CD1c-positive myeloid dendritic cell (primary cell): ENCODE results near the gene KCNS1.
"Not testable (repeated sequence)": the region's sequence is repeated elsewhere in the genome, so short reads cannot be mapped to it uniquely, and the experiment has no call there.

ENCODE experiments used
- DNase-seq: peaks from one replicate; pipeline ENCODE4 v3.0.0-alpha.2; 2016; ENCODE audit errors: extremely low spot score

Gene KCNS1, protein sequence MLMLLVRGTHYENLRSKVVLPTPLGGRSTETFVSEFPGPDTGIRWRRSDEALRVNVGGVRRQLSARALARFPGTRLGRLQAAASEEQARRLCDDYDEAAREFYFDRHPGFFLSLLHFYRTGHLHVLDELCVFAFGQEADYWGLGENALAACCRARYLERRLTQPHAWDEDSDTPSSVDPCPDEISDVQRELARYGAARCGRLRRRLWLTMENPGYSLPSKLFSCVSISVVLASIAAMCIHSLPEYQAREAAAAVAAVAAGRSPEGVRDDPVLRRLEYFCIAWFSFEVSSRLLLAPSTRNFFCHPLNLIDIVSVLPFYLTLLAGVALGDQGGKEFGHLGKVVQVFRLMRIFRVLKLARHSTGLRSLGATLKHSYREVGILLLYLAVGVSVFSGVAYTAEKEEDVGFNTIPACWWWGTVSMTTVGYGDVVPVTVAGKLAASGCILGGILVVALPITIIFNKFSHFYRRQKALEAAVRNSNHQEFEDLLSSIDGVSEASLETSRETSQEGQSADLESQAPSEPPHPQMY

DNA sequence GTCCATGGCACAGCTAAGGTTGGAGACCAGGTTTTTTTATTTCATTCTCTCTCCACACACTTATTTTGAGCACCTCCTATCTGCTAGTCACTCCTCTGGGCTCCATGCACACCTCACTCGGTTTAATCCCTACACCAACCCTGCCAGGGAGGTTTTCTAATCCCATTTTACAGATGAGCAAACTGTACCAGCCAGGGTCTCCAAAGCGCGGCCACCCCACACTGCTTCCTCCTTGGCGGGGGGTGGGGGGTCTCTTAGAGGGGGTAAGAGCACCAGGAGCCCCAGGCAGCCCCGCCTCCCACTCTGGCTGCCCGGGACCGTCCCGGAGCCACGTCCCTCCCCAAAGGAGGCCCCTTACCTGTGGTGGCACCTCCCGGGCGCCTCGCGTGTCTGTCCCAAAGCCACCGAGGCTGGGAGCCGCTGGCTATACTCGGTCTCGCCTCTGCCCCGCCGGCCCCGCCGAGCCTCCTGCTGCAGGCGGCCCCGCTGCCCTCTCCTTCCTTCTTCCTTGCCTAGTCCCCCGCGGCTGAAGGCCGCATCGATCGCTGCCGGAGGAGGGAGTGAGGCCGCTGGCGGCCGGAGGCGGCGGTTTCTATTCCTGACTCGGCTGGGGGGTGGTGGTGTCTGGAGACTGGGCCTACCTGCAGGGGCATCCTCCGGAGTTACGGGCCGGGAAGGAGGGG, at the start of gene KCNS1:
KCNS1 (minus strand) TSS at position 565 of the 683 bp plus-strand sequence. CDS start 1,891 bp downstream, outside the sequence.
- no peak for DNase-seq

DNA sequence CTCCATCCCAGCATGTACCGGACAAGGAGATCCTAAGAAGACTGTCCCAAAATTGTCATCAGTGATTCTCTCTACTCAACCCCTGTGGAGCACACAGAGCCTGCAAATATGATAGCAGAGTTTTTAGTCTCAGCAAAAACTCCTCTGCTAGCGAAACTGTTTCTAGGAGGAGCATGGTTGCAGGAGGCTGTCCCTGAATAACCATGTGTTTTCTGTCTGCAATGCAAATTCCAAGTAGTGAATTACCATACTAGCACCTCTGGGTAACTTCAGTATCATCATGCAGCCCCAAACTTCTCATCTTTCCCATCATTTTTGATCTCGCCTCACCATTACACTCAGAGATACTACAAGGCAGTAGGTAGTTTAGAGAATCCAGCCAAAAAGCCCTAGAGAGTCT, 48.1 kb upstream of the KCNS1 start:
- DNase-seq, result no peak

DNA sequence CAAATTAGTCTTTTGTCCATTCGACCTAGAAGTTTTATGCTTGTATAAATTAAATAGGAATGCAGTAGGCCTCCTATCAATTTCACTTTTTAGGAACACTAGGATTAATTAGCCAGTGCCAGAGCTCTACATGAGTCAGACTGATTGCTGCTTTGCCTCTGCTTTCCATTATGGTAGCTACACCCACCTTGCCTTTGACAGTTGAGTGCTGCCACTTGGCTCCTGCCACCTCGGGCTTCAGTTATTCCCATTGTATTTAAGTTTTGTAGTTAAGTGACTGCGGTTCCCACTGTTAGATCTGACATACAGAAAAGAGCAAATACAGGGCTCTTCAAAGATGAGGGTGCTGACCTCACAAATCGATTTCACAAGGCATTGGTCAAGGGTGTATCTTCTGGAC, 39.9 kb upstream of the KCNS1 start:
- DNase-seq, result no peak

DNA sequence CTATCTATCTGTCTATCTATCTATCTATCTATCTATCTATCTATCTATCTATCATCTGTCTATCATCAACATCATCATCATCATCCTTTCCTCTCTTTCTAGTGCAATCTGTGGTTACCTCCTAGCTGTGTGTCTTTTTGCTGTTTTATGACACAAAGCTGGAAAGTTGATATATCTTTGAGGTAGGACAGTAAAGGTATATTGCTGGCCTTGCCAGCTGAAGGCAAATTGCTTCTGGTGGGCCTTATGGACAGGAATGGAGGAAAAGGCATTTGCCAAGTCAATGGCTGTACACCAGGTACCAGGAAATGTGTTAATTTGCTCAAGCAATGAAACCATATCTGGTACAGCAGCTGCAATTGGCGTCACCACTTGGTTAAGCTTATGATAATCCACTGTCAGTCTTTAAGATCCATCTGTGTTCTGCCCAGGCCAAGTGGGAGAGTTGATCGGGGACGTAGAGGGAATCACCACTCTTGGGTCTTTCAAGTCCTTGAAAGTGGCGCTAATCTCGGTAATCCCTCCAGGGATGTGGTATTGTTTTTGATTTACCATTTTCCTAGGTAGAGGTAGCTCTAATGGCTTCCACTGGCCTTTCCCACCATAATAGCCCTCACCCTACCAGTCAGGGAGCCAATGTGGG, 38.9 kb upstream of the KCNS1 start:
- DNase-seq, result not testable (repeated sequence)

DNA sequence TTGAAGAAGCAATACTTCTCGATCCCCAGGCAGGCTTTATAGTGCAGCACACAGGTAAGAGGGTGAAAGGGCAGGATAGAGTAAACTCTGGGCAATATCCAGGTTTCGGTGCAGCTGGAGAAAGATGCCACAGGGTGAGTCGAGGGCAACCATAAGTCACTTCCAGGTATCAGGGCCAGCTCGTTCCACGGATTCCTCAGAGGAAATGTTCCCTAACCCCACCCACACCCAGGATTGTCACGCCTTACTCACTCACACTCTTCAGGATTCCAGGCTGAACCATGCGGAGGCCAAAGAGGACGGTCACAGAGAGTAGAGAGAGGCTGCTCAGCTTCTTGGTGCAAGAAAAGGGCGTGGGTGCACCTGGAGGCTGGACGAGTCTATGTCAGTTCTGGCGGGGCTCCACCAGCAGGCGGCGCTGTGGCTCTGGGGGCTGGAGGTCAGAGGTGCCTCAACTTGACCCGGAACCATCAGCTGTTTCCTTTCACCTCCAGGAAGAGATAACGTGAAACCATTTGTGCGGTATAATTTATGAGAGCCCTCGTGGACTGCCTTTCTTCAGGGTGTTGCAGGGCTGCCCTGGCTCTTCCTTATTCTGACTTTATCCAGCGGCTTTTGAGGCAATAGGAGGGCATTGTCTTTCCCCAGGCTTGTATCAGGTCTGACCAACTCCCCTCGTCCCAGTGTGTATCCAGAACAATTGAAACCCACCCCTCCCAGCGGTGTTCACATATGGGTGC, 37.8 kb upstream of the KCNS1 start:
- peak; percentile 78 for DNase-seq

DNA sequence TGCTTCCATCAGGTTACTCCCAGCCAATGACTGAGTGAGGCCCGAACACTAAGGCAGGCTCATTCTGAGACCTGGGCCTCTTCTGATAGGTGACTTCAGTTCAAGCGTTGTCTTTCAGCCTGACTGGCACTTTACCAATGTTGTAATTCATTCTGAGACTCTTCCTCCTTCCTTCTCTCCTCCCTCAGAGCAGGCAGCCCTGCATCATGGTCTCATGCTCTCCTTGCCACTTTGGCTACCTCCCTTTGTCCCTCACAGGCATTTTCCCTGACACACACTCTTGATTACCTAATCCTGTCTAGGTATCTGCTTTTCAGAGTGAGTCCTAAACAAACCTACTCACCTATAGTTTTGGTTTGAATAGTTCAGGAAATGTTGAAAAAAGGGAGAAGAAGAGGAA, 36.0 kb upstream of the KCNS1 start:
- DNase-seq, result no peak

DNA sequence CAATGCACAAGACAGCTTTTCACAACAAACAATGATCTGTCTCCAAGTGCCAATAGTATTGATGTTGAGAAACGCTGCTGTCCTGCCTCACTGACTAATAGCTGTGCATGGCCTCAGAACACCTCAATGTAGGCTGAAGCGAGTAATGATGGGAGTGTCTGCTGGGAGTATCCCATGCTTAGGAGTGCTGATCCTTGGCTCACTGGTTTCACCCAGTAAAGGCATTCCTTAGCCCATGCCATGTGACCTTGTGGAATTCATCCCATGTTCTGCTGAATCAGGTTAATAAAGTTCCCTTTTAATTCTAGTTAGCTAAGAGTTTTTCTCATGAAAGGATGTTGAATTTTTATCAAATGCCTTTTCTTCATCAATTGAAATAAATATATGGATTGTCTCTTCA, 27.2 kb upstream of the KCNS1 start:
- DNase-seq, result no peak

DNA sequence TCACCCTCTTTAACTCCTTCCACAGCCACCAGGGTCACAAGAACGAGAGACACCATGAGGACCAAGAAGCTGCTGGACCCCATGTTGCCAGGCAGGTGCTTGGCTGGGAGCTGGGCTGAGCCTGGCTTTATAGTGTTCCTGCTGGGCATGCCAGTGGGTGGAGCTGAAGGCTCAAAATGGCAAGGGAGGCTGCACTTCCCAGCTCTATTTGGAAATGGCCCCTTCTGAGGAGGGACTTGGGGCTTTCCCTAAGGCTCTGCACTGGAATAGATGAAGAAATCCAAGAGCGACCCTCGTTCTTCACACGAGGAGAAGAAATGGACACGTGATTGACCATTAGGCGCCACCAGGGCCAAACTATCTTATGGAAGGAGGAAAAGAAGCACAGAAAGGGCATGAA, 23.4 kb upstream of the KCNS1 start, which contains the start of gene WFDC12:
WFDC12 (minus strand) TSS at position 101 of the 400 bp plus-strand sequence; CDS start at position 83, 18 bp downstream.
- no peak for DNase-seq

DNA sequence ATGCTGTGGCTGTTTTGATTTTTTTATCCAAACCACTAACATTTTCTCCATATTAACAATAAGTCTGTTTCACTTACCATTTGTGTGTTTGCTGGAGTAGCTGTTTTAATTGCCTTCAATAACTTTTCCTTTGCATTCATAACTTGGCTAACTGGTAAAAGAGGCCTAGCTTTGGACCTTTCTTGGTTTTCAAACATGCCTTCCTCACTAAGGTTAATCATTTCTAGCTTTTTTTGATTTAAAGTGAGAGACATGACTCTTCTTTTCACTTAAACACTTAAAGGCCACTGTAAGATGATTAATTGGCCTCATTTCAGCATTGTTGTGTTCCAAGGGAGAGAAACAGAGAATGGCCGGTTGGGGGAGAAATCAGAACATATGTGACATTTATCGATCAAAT, 20.5 kb upstream of the KCNS1 start:
- no peak for DNase-seq

DNA sequence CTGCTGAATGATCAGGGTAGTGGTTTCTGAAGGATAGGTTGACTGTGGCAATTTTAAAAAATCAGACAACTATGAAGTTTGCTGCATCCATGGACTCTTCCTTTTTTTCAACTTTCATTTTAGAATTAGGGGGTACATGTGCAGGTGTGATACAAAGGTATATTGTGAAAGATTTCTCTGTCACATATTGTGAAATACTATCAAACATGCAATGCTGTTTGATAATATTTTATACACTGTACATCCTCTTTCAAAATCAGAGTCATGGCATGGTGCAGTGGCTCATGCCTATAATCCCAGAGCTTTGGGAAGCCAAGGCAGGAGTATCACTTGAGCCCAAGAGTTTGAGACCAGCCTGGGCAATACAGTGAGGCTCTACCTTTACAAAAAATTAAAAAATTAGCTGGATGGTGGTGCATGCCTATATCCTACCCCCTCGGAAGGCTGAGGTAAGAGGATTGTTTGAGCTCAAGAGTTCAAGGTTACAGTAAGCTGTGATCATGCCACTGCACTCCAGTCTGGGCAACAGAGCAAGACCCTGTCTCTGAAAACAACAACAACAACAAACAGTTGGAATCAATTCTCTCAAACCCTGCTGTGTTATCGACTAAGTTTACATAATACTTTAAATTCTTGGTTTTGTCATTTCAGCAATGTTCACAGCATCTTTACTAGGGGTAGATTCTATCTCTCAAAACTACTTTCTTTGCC, 18.8 kb upstream of the KCNS1 start:
- DNase-seq, result no peak

DNA sequence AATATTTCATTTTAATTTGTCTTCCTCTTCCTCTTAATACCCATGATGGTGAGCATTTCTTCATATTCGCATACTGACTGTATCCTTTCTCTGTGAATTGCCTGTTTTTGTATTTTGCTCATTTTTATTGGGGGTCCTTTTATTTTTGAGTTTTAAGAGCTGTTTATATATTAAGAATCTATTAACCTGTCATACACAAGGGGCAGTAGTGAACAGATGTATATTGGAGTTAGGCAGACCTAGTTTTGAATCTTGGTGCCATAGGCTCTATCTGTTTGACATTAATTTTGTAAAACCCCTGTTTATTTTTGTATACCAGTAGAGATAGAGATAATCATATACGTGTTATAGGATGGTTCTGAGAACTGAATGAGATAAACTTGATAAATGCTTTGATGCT, 17.1 kb upstream of the KCNS1 start:
- DNase-seq, result no peak

DNA sequence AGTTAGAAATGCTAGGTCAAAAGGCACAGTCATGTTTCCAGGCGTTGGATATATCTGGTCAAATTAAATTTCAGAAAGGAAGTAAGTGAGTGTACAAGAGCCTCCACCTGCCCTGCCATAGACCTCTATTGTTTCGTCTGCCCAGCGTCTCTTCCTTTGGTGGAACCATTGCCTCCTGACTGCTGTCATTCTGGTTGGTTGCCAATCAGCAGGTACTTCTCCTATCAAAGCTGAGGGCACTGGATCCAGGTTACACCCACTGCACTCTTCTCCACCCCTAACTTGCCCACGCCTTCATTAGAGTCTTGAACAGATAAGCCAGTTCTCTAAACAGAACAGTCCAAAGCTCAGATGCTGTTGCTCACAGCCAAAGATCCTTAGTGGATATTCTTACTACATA, 16.7 kb upstream of the KCNS1 start:
- DNase-seq, result no peak

DNA sequence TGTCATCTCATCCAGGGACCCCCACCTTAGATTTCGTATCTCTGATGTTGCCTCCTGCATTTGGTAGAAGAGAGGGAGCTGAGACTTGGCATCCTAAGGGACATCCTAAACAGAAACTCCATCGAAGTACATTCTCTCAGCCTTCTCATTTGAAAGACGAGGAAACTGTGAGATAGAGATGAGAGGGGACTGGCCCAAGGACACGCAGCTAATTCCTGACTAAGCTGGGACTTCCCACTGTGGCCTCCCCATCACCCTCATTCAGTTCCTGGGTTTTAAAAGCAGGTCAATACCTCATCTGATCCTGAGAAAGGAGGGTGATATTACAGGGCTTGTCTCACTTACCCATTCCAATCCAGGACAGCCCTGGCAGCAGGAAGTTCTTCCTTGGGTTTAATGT, 14.9 kb upstream of the KCNS1 start:
- no peak for DNase-seq

DNA sequence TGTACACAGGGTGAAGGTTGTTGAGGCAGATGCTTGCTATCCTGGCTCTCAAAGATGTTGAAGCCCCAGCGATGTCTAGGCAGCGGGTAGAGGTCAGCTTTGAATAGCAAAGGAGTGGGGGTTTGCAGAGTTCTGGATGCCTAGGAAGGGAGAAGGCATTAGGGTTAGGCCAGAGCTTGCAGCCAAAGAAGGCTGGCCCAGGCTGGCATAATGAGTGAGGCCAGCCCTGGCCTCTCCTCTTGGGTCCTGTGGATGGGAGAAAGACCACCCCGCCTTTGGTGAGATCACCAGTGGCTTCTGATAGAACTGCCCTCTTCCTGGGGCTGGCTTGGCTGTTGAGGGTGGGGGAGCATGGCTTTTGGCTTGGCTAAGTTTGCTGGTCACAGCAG, 14.5 kb upstream of the KCNS1 start:
- no peak for DNase-seq

DNA sequence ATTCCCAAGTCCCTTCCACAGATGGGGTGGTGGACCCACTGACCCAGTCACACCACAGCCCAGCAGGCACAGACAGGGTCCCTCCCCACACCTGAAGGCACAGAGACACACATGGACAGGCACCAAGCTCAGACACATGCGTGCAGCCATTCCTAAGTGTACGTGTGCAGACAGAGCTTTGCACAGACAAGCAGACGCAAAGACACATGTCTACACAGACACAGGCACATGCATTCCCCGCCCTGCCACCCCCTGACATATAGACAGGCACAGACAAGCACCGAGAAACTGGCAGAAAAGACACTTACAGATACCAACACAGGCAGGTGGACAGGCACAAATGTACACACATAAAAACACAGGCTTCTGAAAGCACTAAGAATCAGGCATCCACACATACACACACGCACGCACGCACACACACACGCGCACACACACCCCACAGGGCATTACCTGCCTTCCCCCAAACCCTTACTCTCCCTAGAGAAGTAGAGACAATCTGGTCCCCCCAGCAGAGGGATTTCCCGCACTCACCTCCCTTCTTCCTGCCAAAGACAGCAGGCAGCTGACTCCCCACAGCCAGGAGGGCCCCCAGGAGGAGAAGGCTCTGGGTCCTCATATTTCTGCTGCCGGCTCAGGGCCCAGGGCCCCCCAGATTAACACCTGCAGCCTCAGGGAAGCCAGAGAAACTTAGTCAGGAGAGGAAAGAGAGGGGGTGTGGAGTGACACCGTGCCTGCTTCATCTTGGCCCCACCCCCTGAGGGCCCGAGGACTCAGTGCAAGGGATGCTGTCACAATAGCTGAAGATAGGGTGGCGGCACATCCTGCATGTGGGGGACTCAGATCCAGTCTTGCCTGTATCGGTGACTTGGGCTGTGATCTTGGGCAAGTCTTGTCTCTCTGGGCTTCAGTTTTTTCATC, 13.8 kb upstream of the KCNS1 start, which contains the start of gene WFDC5:
WFDC5 (minus strand) TSS at position 710 of the 921 bp plus-strand sequence; CDS start at position 619, 91 bp downstream.
- DNase-seq, result no peak

DNA sequence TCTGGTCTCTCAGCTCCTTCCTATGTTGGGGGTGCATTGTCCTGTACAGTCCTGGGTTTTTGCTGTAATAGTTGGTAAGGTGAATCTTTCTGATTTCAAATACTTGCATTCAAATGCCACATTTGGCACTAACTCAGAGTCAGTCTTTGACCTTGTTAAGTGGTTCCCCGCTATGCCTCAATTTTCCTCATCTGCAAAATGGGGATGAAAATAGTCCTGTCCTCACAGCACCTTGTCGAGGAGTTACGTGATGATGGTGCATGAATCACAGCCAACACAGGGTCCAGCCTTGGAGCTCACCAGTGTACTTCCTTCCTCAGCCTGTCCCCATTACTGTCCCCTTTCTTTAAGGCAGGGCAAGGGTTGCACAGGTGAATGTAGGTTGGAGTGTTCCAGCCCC, 12.9 kb upstream of the KCNS1 start:
- no peak for DNase-seq

DNA sequence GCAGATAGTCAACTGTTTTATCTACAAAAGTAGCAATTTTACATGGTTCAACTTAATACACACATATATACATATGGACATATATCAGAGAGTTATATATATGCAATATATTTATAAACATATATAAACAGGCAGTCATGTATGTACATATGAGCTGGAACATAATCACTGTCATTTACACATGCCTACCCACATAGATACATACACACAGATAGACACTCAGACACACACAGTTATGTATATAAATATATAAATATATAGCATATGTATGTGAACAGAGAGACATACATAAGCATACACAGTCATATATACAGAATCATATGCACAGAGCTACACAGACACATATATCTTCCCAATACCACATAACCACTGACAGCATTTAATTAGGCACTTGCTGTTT, 11.8 kb upstream of the KCNS1 start:
- DNase-seq, result no peak

DNA sequence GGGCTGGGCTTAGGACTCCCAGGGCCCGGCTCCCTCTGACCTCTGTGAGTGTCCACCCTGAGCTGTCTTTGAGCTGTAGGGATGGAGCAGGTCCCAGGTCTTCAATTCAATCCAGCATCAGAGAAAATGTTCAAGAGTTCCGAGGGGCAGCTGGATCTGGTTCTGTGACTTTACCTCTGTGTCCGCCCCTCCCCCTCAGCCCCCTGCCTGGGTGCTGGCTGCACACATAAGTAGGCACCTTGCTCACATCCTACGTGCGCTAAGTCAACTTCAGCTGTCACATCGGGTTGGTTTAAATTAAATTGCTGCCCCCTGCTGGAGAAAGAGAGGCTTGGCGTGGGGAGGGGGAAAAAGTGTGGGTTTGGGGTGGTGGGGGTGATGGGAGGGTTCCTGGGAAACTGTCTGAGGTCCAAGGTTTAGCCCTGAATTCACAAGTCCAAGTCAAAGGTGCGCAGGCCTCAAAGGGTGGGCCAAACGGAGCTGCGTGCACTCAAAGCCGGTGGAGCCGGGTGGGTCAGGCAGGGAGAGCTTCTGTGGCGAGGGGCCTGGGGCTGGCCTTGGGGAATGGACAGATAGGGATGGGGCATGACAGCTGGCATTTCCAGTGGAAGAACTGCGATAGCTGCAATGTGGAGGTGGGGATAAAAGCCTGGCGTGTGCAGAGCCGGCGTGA, 11.0 kb upstream of the KCNS1 start:
- DNase-seq, result peak; percentile 20

DNA sequence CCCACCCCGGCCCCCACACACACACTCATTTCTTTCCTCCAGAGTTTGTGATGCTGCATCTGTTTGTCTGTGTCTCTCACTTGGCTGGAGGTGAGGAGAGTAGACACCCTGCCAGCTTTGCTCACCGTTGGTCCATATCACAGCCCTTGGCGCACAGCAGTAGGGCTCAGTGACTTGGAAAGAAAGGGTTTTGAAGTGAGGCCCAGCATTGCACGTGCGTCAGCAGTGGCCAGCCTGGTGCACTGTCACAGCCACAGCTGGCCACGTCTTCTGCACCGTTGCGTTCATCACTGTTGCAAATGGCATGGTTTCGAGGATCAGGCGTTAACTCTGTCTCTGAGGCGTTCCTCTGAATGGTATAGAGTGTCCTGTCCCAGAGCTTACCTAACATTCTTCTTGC, 10.4 kb upstream of the KCNS1 start:
- DNase-seq, result no peak
